PFSK-1 (cell line): ENCODE data around the gene GNG12.

ENCODE experiments used
- POLR2AphosphoS5 ChIP-seq: IDR thresholded peaks from 2 replicates; pipeline ENCODE4 v1.6.1; 2012; ENCODE audit warnings: low read depth, mild to moderate bottlenecking, control low read depth, low read length, moderate library complexity
- SIN3A ChIP-seq: IDR thresholded peaks from 2 replicates; pipeline ENCODE4 v1.6.1; 2012; ENCODE audit warnings: mild to moderate bottlenecking, low read length, moderate library complexity, borderline replicate concordance; ENCODE audit not compliant: insufficient read depth
- TAF1 ChIP-seq: IDR thresholded peaks from 2 replicates; pipeline ENCODE4 v1.6.1; 2012; ENCODE audit warnings: low read length, control low read depth, borderline replicate concordance; ENCODE audit not compliant: insufficient read depth

DNA sequence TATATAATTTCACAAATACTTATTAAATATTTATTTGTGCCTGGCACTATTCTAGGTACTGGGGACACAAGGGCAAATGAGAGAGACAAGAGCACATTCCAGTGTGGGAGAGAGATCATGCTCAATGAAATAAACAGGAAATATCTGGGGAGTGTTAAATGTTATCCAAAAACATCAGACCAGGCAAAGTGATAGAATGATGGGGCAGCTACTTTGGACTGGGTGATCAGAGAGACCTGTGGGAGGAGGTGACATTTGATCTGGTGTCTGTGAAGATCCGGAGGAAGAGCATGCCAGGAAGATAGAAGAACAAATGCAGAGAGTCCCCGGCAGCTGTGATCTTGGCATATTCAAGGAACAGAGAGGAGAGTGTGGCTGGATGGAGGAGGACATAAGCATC is 27.5 kb upstream of the GNG12 start:
- TF ChIP-seq POLR2AphosphoS5 (no peak), TAF1 (no peak), SIN3A (no peak)
